GM23338 (cell line): ENCODE data around the gene CLEC5A.

ENCODE experiments used
- CREB1 ChIP-seq: fragments of 250-450 bp; sonication (Bioruptor Pico); IDR thresholded peaks from 2 replicates; pipeline ENCODE4 v1.5.0; 2020; ENCODE audit warnings: low read depth, mild to moderate bottlenecking, moderate library complexity
- EZH2 ChIP-seq: fragments of 200-600 bp; sonication (generic); IDR thresholded peaks from one replicate; pipeline ENCODE4 v1.8.0; 2017; ENCODE audit warnings: antibody characterized with exemption, mild to moderate bottlenecking, low read depth; ENCODE audit not compliant: unreplicated experiment
- POLR2AphosphoS5 ChIP-seq: IDR thresholded peaks from 2 replicates; pipeline ENCODE4 v1.6.1; 2016; ENCODE audit warnings: antibody characterized with exemption, low read depth
- TF ChIP-seq, protein P1 (sequence below), 2 experiments: fragments of 200-600 bp in 1 of 2; sonication (generic) in 1 of 2; conservative IDR thresholded peaks; 2 replicates each; pipeline versions ENCODE4 v1.5.1 to v1.6.1; 2016 to 2017; ENCODE audit warnings: antibody characterized with exemption in 2 of 2, low read depth in 2 of 2, mild to moderate bottlenecking in 2 of 2, moderate library complexity in 1 of 2
- TF ChIP-seq, protein P2 (sequence below): IDR thresholded peaks from 2 replicates; pipeline ENCODE4 v1.6.1; 2016; ENCODE audit warnings: antibody characterized with exemption

DNA sequence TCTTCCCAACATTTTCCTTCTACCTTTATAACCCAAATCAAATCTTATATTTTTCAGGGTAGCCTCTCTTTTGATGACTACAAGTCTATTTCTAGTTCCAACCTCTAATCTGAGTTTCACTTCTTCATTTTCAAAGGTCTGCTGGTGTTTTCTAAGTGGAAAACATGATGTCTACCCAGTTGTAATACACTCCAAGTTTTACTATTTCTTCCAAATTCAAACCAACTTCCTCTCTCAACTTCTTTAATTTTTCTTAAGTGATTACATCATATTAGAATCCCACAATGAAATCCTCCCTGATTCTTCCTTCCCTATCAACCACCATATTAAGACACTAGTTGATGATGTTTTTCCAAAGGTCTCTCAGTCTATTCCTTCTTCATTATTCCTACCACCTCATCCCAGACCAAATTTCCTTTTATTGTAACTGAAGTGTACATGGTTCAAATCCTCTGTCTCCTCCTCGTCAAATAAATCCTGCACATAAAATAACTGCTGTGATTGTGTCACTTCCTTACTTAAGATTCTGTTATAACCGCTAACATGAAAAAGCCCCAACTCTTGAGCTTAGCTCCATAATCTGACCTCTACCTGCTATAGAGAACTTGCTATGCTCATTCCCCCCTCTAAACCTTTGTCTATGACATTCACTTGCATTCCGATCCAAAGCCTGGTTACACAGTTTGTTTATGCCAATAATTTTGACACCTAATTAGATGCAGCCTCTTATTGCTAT, 14.1 kb upstream of the CLEC5A start:
- TF ChIP-seq, protein P1, sequence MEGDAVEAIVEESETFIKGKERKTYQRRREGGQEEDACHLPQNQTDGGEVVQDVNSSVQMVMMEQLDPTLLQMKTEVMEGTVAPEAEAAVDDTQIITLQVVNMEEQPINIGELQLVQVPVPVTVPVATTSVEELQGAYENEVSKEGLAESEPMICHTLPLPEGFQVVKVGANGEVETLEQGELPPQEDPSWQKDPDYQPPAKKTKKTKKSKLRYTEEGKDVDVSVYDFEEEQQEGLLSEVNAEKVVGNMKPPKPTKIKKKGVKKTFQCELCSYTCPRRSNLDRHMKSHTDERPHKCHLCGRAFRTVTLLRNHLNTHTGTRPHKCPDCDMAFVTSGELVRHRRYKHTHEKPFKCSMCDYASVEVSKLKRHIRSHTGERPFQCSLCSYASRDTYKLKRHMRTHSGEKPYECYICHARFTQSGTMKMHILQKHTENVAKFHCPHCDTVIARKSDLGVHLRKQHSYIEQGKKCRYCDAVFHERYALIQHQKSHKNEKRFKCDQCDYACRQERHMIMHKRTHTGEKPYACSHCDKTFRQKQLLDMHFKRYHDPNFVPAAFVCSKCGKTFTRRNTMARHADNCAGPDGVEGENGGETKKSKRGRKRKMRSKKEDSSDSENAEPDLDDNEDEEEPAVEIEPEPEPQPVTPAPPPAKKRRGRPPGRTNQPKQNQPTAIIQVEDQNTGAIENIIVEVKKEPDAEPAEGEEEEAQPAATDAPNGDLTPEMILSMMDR (conservative IDR thresholded peaks at IDR 0.05; ENCODE audit: low read depth in 2 of 2) = no peak
- TF ChIP-seq EZH2 (no peak), POLR2AphosphoS5 (no peak), CREB1 (no peak)
- TF ChIP-seq, protein P2, sequence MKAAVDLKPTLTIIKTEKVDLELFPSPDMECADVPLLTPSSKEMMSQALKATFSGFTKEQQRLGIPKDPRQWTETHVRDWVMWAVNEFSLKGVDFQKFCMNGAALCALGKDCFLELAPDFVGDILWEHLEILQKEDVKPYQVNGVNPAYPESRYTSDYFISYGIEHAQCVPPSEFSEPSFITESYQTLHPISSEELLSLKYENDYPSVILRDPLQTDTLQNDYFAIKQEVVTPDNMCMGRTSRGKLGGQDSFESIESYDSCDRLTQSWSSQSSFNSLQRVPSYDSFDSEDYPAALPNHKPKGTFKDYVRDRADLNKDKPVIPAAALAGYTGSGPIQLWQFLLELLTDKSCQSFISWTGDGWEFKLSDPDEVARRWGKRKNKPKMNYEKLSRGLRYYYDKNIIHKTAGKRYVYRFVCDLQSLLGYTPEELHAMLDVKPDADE = no peak
